Body of pancreas (tissue), 4 donors: ENCODE data around the gene DRC7. TPM values are rescaled to one million over a fixed set of nuclear protein-coding genes. Genes with fewer than 3 reads are reported as not detected.

Source experiments
- ATAC-seq: fragments of 150-250 bp; one replicate; pipeline ENCODE4 v1.9.1; 2016
- DNase-seq, 4 donors: peaks; one replicate each; pipeline ENCODE4 v3.0.0-alpha.2; 2019
- H3K27ac ChIP-seq, 4 donors: fragments of 200-600 bp; sonication (generic); 1 replicate in 3 of 4; 2 replicates in 1 of 4; pipeline versions ENCODE4 v1.5.1 to v1.6.1; 2016 to 2019; ENCODE audit warnings: mild to moderate bottlenecking in 1 of 4, mixed read lengths in 1 of 4, moderate library complexity in 1 of 4
- H3K27me3 ChIP-seq, 2 donors: fragments of 200-600 bp; sonication (generic); one replicate each; pipeline ENCODE4 v1.6.0; 2016; ENCODE audit warnings: mild to moderate bottlenecking in 1 of 2
- H3K36me3 ChIP-seq, 2 donors: fragments of 200-600 bp; sonication (generic); replicated peaks in 1 of 2; 2 replicates each; pipeline ENCODE4 v1.5.1; 2016; ENCODE audit warnings: low read depth in 2 of 2; ENCODE audit not compliant: insufficient read depth in 1 of 2
- H3K4me1 ChIP-seq: fragments of 200-600 bp; sonication (generic); one replicate; pipeline ENCODE4 v1.6.0; 2016
- H3K4me3 ChIP-seq, 2 donors: fragments of 200-600 bp; sonication (generic); 1 replicate in 1 of 2; 2 replicates in 1 of 2; pipeline ENCODE4 v1.5.1; 2016 to 2019
- H3K9me3 ChIP-seq, 3 donors: fragments of 200-600 bp; sonication (generic); 1 replicate in 2 of 3; 2 replicates in 1 of 3; pipeline ENCODE4 v1.5.1; 2016
- CTCF ChIP-seq, 7 experiments: fragments of 450-650 bp in 4 of 7; fragments of 200-600 bp in 3 of 7; sonication (generic) in 3 of 7; IDR thresholded peaks; one replicate each; pipeline ENCODE4 v1.5.1; 2016 to 2019; ENCODE audit warnings: antibody characterized with exemption in 7 of 7
- POLR2A ChIP-seq, 3 donors: fragments of 450-650 bp; IDR thresholded peaks; one replicate each; pipeline ENCODE4 v1.6.1; 2016; ENCODE audit warnings: antibody characterized with exemption in 3 of 3, mild to moderate bottlenecking in 2 of 3
- WGBS, 2 donors: methylation state at CpG; one replicate each; pipeline ENCODE4 v1.1.5; 2017; 5-methylcytosine and 5-hydroxymethylcytosine counted together
- intact Hi-C: fragments of 100-400 bp; cut with DNase I; formaldehyde crosslinking; loops from one replicate; pipeline ENCODE4 v1.15.1; 2023
- total RNA-seq, 2 donors: library from RNA; depleted of rRNA; stranded (reverse); fragments of >200 nt; gene quantifications; one replicate each; pipeline ENCODE4 v1.1.0, GENCODE V29; 2016

The DRC7 gene
- total RNA-seq, 2 donors from 2014 or later = 1.3 TPM; not detected in 1

GRCh38 chr16:57766714-57767348, 72.2 kb downstream of the DRC7 start:
- H3K27me3 ChIP-seq = no peaks in the 10 kb centered on the region
- ATAC-seq (no peak), DNase-seq (no peak)
- H3K9me3 ChIP-seq = no peaks in the 10 kb centered on the region
- no peak overlapping the region for H3K4me3 ChIP-seq
- intact Hi-C loops = no loop called here
- no peak overlapping the region for H3K27ac ChIP-seq
- H3K4me1 ChIP-seq = no peaks in the 10 kb centered on the region
- peaks cover 0 to 18% of the 10 kb centered on the region in 2 donors for H3K36me3 ChIP-seq
- WGBS, 2 donors = 80 to 89% methylated on average over 1 to 15 of the region's 15 CpGs
- TF ChIP-seq CTCF (IDR thresholded peaks at IDR 0.05) (no peak), POLR2A (IDR thresholded peaks at IDR 0.05) (no peak)

DNA sequence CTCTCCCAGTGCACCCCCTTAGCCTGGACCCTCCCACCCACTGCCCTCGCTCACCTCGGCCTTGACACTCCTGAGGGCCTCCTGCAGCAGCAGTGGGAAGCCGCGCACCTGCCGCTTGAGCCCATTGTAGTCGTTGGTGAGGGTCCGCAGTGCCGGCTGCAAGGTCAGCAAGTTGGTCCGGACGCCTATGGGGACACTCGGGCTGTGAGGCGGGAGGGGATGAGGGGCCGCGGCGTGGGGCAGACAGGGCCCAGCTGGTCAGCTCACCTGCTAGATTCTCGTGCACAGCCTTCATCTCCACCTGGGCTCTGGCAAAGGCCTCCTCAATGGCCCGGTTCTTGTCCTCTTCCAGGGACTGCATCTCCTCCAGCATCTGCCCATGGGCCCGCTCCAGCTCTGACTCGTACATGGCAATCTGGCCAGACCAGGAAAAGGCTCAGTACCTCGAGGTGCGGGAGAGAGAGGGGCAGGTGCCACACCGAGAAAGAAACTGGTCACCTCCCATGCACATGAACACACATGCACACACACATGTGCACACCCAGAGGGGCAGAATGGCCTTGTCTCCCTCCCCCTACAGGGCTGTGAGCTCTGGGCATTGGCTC, 75.0 kb downstream of the DRC7 start:
- TF ChIP-seq POLR2A (IDR thresholded peaks at IDR 0.05) = no peak
- no peak for TF ChIP-seq CTCF (IDR thresholded peaks at IDR 0.05)
- no peaks in the 10 kb centered on the region for H3K27me3 ChIP-seq
- H3K36me3 ChIP-seq = peaks cover 0 to 18% of the 10 kb centered on the region in 2 donors
- DNase-seq = no peak
- H3K4me1 ChIP-seq = peaks cover 28% of the 10 kb centered on the region
- H3K27ac ChIP-seq = no peak overlapping the region
- WGBS, 2 donors = 83 to 85% methylated on average over 18 to 22 of the region's 22 CpGs
- no peak overlapping the region for H3K4me3 ChIP-seq
- no peak for ATAC-seq
- intact Hi-C loops = no loop called here
- H3K9me3 ChIP-seq = no peaks in the 10 kb centered on the region

DNA sequence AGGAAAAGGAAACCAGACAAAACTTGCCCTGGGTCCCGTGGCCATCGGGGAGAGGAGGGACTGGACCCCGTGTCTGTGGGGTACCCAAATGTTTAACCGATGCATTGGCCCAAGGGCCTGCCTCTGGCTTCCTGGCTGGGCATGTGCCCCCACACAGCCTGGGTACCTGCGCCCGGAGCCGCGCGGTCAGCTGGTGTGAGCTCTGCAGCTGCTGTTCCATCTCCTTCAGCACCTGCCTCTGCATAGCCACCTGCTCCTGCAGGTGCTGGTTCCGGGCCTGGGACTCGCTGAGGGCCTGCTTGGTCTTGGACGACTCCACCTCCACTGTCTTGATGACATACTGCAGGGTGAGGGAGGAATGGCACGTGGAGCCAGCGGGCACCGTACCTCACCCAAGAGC, 75.8 kb downstream of the DRC7 start:
- 90 to 93% methylated on average over 13 to 14 of the region's 15 CpGs for WGBS, 2 donors

DNA sequence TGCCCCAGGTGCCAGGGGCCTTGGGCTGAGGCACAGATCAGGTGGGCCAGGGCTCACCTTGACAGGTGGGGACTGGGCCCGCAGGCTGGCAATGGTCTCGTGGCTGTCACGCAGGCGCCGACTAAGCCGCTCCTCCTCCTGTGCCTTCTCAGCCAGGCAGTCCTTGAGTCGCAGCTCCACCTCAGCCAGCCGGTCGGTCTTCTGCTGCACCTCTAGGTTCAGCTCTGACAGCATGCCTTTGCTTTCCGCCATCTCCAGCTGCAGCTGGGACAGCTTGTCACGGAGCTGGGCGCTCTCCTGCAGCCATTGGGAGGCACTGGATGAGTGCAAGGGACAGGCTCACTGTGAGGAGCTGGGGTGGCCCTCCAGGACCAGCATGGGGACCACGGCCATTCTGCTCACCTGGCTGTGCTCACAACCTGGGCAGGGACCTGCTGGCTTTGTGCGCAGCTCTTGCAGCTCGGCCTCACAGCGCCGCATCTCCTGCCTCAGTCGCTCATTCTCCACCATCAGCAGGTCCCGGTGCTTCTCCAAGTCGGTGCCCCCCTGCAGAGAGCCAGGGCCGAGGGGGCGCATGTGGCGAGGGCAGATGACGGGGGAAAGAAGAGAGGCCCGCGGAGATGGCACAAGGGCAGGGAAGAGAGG, 76.7 kb downstream of the DRC7 start:
- DNase-seq = peak in 2 of 4 donors; percentile 42 to 51
- H3K4me1 ChIP-seq = peaks cover 36% of the 10 kb centered on the region
- TF ChIP-seq POLR2A (IDR thresholded peaks at IDR 0.05) (no peak), CTCF (IDR thresholded peaks at IDR 0.05) (no peak)
- no peak overlapping the region for H3K27ac ChIP-seq
- H3K4me3 ChIP-seq = no peak overlapping the region
- H3K9me3 ChIP-seq = no peaks in the 10 kb centered on the region
- H3K27me3 ChIP-seq = no peaks in the 10 kb centered on the region
- intact Hi-C loops = no loop called here
- ATAC-seq = no peak
- H3K36me3 ChIP-seq = peaks cover 0 to 18% of the 10 kb centered on the region in 2 donors
- WGBS, 2 donors = 88 to 92% methylated on average over 18 to 25 of the region's 26 CpGs

More for the DNA sequence above, 75.8 kb downstream of the DRC7 start:
- H3K9me3 ChIP-seq = no peaks in the 10 kb centered on the region
- no peaks in the 10 kb centered on the region for H3K27me3 ChIP-seq
- H3K4me1 ChIP-seq = peaks cover 35% of the 10 kb centered on the region
- DNase-seq = no peak
- no peak for ATAC-seq
- no peak for TF ChIP-seq CTCF (IDR thresholded peaks at IDR 0.05)
- no peak for TF ChIP-seq POLR2A (IDR thresholded peaks at IDR 0.05)
- peaks cover 0 to 18% of the 10 kb centered on the region in 2 donors for H3K36me3 ChIP-seq
- H3K4me3 ChIP-seq = no peak overlapping the region
- no peak overlapping the region for H3K27ac ChIP-seq
- intact Hi-C loops = no loop called here
